Small intestine (tissue), 16 donors: ENCODE data around the gene SLIT2. TPM values are rescaled to one million over a fixed set of nuclear protein-coding genes. Genes with fewer than 3 reads are reported as not detected.
A peak's percentile ranks its signal among the peaks of the same experiment; 100 is the strongest.

Source experiments
- DNase-seq, 2 donors: peaks; one replicate each; pipeline versions ENCODE4 v3.0.0 to v3.0.0-alpha.2; 2013
- FAIRE-seq: peaks from 2 replicates; lab custom pipeline; 2012; peaks lifted over from hg19 to GRCh38; lab: Jason Lieb, UNC
- H3K27ac ChIP-seq, 3 donors: one replicate each; pipeline ENCODE4 v1.5.1; 2013; ENCODE audit warnings: low read length in 2 of 3, mild to moderate bottlenecking in 2 of 3, control low read depth in 1 of 3, inconsistent platforms in 1 of 3, low read depth in 1 of 3, moderate library complexity in 1 of 3
- H3K27me3 ChIP-seq, 3 donors: one replicate each; pipeline ENCODE4 v1.6.1; 2013; ENCODE audit warnings: low read length in 3 of 3, inconsistent platforms in 1 of 3; ENCODE audit not compliant: control insufficient read depth in 3 of 3, insufficient read depth in 3 of 3
- H3K36me3 ChIP-seq, 3 donors: one replicate each; pipeline ENCODE4 v1.6.1; 2013; ENCODE audit warnings: low read length in 3 of 3, inconsistent platforms in 1 of 3, low read depth in 1 of 3, mild to moderate bottlenecking in 1 of 3, moderate library complexity in 1 of 3; ENCODE audit not compliant: control insufficient read depth in 3 of 3, insufficient read depth in 2 of 3
- H3K4me1 ChIP-seq, 3 donors: one replicate each; pipeline ENCODE4 v1.6.1; 2013; ENCODE audit warnings: low read length in 2 of 3, inconsistent platforms in 1 of 3, low read depth in 1 of 3, mild to moderate bottlenecking in 1 of 3, moderate library complexity in 1 of 3; ENCODE audit not compliant: control insufficient read depth in 3 of 3, insufficient read depth in 2 of 3
- H3K4me3 ChIP-seq, 3 donors: one replicate each; pipeline ENCODE4 v1.5.1; 2013; ENCODE audit warnings: low read length in 3 of 3, control low read depth in 1 of 3, inconsistent platforms in 1 of 3, low read depth in 1 of 3, mild to moderate bottlenecking in 1 of 3, moderate library complexity in 1 of 3
- H3K9me3 ChIP-seq, 2 donors: one replicate each; pipeline ENCODE4 v1.6.1; 2013; ENCODE audit warnings: low read depth in 1 of 2, low read length in 1 of 2; ENCODE audit not compliant: control insufficient read depth in 2 of 2, insufficient read depth in 1 of 2
- WGBS, 3 donors: extraction: QIAGEN DNeasy Blood & Tissue Kit; methylation state at CpG; one replicate each; pipeline ENCODE4 v1.1.7; 2013; 5-methylcytosine and 5-hydroxymethylcytosine counted together
- long read RNA-seq, 10 donors: transcript quantifications; one replicate each; lab custom pipeline, GENCODE V29; 2026
- polyA plus RNA-seq, 4 donors: library from polyadenylated mRNA; stranded (reverse) in 3 of 4; unstranded in 1 of 4; fragments of 200-250 nt in 3 of 4; fragments of 120-200 nt in 1 of 4; gene quantifications; one replicate each; pipeline versions ENCODE4 v1.2.1 to v1.2.3, GENCODE V29; 2013
- donor health status: healthy with polysubstance abuse.
- donor health status: control.
- donor health status: control.
- donor health status: Bipolar disorder and iron deficiency.
- donor health status: healthy.

The SLIT2 gene
- 1 to 10 TPM in 2 of 4 donors, under 1 TPM in 2; 0.22 to 2.4 (median 0.99) TPM for polyA plus RNA-seq
- long read RNA-seq, donor 1 = 0 reads
- long read RNA-seq, donor 2 = 0 reads
- long read RNA-seq, donor 3, partial matches to known transcripts = 0 of 1 reads
- long read RNA-seq, donor 3, other reads (novel, unspliced or antisense) = 0 of 1 reads
- long read RNA-seq, donor 4 = 0 reads
- long read RNA-seq, donor 5 = 0 reads
- long read RNA-seq, donor 6 = 0 reads
- long read RNA-seq, donor 7 = 0 reads
- long read RNA-seq, donor 8 = 0 reads
- long read RNA-seq, donor 9 = 0 reads
- long read RNA-seq, donor 10, partial matches to known transcripts = 5 of 8 reads
- long read RNA-seq, donor 10, other reads (novel, unspliced or antisense) = 0 of 8 reads

GRCh38 chr4:20251796-20252655, at the start of gene SLIT2:
Gene SLIT2 (plus strand): TSS chr4:20251905. CDS start chr4:20253816, 1,911 bp downstream.
- H3K27ac ChIP-seq = no peak within 1 kb of the TSS

GRCh38 chr4:20203508-20203907, 48.2 kb upstream of the SLIT2 start:
- H3K36me3 ChIP-seq = no peaks in the 10 kb centered on the region
- FAIRE-seq (no peak), DNase-seq (no peak)

More at GRCh38 chr4:20251796-20252655, at the start of gene SLIT2:
- Histone ChIP-seq H3K27me3 (peaks cover 13 to 51% (median 18%) of the 10 kb centered on the region in 3 donors), H3K4me3 (peak within 1 kb of the TSS; percentile 22 to 57 (median 56)), H3K4me1 (peaks cover 0 to 25% (median 0%) of the 10 kb centered on the region in 3 donors), H3K9me3 (peaks cover 0 to 3% of the 10 kb centered on the region in 2 donors), H3K36me3 (no peaks in the 10 kb centered on the region)
- FAIRE-seq (no peak), DNase-seq (peak; percentile 73 to 85)
- WGBS, 3 donors = 1% methylated on average over 60 to 85 of the region's 85 CpGs

GRCh38 chr4:20217521-20217920, 34.2 kb upstream of the SLIT2 start:
- DNase-seq (no peak), FAIRE-seq (no peak)
- no peak overlapping the region for H3K4me3 ChIP-seq
- H3K27ac ChIP-seq = no peak overlapping the region
- WGBS, 3 donors = 0 to 3% (median 0%) methylated on average over 1 of the region's 1 CpG
- no peaks in the 10 kb centered on the region for H3K27me3 ChIP-seq
- no peaks in the 10 kb centered on the region for H3K36me3 ChIP-seq
- no peaks in the 10 kb centered on the region for H3K4me1 ChIP-seq
- no peaks in the 10 kb centered on the region for H3K9me3 ChIP-seq

More at GRCh38 chr4:20203508-20203907, 48.2 kb upstream of the SLIT2 start:
- Histone ChIP-seq H3K27ac (no peak overlapping the region), H3K9me3 (no peaks in the 10 kb centered on the region), H3K4me3 (no peak overlapping the region), H3K27me3 (no peaks in the 10 kb centered on the region), H3K4me1 (no peaks in the 10 kb centered on the region)

- no peak for DNase-seq
- Histone ChIP-seq H3K36me3 (no peaks in the 10 kb centered on the region), H3K4me1 (no peaks in the 10 kb centered on the region), H3K4me3 (no peak overlapping the region), H3K9me3 (no peaks in the 10 kb centered on the region), H3K27me3 (no peaks in the 10 kb centered on the region), H3K27ac (no peak overlapping the region)
- FAIRE-seq = no peak
- WGBS, 3 donors = 56 to 72% (median 67%) methylated on average over 1 of the region's 1 CpG
These were observed 33.8 kb upstream of the SLIT2 start for GRCh38 chr4:20217951-20218350.

- H3K4me1 ChIP-seq = no peaks in the 10 kb centered on the region
- no peak for DNase-seq
- no peak for FAIRE-seq
- H3K27me3 ChIP-seq = no peaks in the 10 kb centered on the region
- H3K36me3 ChIP-seq = no peaks in the 10 kb centered on the region
- H3K9me3 ChIP-seq = no peaks in the 10 kb centered on the region
- no peak overlapping the region for H3K4me3 ChIP-seq
- no peak overlapping the region for H3K27ac ChIP-seq
These were observed 32.2 kb upstream of the SLIT2 start for GRCh38 chr4:20219521-20219920.

- 94 to 97% (median 94%) methylated on average over 3 of the region's 3 CpGs for WGBS, 3 donors
- H3K4me3 ChIP-seq = no peak overlapping the region
- no peak for FAIRE-seq
- no peaks in the 10 kb centered on the region for H3K9me3 ChIP-seq
- H3K4me1 ChIP-seq = no peaks in the 10 kb centered on the region
- H3K27me3 ChIP-seq = no peaks in the 10 kb centered on the region
- no peaks in the 10 kb centered on the region for H3K36me3 ChIP-seq
- no peak overlapping the region for H3K27ac ChIP-seq
- no peak for DNase-seq
These were observed 13.7 kb upstream of the SLIT2 start for GRCh38 chr4:20237894-20238537.

- FAIRE-seq (no peak), DNase-seq (peak; percentile 24 to 48)
- H3K4me3 ChIP-seq = no peak overlapping the region
- peaks cover 0 to 8% (median 0%) of the 10 kb centered on the region in 3 donors for H3K4me1 ChIP-seq
- no peaks in the 10 kb centered on the region for H3K9me3 ChIP-seq
- H3K27me3 ChIP-seq = peaks cover 0 to 22% (median under 1%) of the 10 kb centered on the region in 3 donors
- WGBS, 3 donors = 5 to 6% (median 5%) methylated on average over 3 of the region's 3 CpGs
- no peaks in the 10 kb centered on the region for H3K36me3 ChIP-seq
- no peak overlapping the region for H3K27ac ChIP-seq
These were observed 3.5 kb upstream of the SLIT2 start for GRCh38 chr4:20248155-20248558.

- H3K27ac ChIP-seq = no peak overlapping the region
- H3K4me3 ChIP-seq = no peak overlapping the region
- FAIRE-seq (no peak), DNase-seq (peak; percentile 19 to 28)
- peaks cover 0 to 20% (median 0%) of the 10 kb centered on the region in 3 donors for H3K4me1 ChIP-seq
- H3K9me3 ChIP-seq = no peaks in the 10 kb centered on the region
- 8 to 18% (median 16%) methylated on average over 2 of the region's 2 CpGs for WGBS, 3 donors
- no peaks in the 10 kb centered on the region for H3K36me3 ChIP-seq
- H3K27me3 ChIP-seq = peaks cover 10 to 34% (median 11%) of the 10 kb centered on the region in 3 donors
These were observed 2.4 kb upstream of the SLIT2 start for GRCh38 chr4:20249333-20249732.
